ENCODE results near the gene ARFGAP2.

DNA sequence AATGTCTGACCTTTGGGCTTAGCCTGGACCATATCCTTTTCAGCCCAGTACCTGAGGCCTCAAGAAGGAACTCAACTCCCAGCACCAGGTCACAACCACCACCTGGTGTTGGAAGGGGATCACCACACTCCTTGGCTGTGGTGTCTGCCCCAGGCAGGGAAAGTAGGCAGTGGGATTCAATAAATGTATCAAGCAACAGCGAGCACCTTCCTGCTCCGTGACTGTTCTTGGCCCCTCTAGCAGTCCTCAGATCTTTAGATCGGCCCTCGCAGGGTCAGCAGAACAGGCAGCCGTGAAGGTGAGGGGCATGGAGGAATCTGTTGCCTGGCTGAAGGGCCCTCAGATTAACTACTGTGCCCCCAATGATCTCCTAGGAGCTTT is 15.9 kb downstream of the ARFGAP2 start:
- TF ChIP-seq, protein P1, sequence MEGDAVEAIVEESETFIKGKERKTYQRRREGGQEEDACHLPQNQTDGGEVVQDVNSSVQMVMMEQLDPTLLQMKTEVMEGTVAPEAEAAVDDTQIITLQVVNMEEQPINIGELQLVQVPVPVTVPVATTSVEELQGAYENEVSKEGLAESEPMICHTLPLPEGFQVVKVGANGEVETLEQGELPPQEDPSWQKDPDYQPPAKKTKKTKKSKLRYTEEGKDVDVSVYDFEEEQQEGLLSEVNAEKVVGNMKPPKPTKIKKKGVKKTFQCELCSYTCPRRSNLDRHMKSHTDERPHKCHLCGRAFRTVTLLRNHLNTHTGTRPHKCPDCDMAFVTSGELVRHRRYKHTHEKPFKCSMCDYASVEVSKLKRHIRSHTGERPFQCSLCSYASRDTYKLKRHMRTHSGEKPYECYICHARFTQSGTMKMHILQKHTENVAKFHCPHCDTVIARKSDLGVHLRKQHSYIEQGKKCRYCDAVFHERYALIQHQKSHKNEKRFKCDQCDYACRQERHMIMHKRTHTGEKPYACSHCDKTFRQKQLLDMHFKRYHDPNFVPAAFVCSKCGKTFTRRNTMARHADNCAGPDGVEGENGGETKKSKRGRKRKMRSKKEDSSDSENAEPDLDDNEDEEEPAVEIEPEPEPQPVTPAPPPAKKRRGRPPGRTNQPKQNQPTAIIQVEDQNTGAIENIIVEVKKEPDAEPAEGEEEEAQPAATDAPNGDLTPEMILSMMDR (IDR thresholded peaks at IDR 0.05; ENCODE audit: control extremely low read depth in 1 of 3, insufficient read depth in 1 of 3, low read depth in 1 of 3, low read length in 3 of 3): peak in 1 of 3 experiments; percentile 22; a peak in 1 of 4 replicates
- TF ChIP-seq HDAC6 (IDR thresholded peaks at IDR 0.05; ENCODE audit: low read depth, low read length): no peak
- TF ChIP-seq RFX5 (IDR thresholded peaks at IDR 0.05; ENCODE audit: borderline replicate concordance, low read depth, low read length): no peak
- no peak for TF ChIP-seq PHF8 (conservative IDR thresholded peaks at IDR 0.05; ENCODE audit: low read depth, low read length)
- no peak for TF ChIP-seq E2F6 (IDR thresholded peaks at IDR 0.05)
- TF ChIP-seq EZH2 (IDR thresholded peaks at IDR 0.05; ENCODE audit: low read depth, low read length, severe bottlenecking): no peak
- no peak for TF ChIP-seq SP1 (IDR thresholded peaks at IDR 0.05; ENCODE audit: low read depth, low read length)
- TF ChIP-seq RAD21 (IDR thresholded peaks at IDR 0.05 in 1 of 2, conservative IDR thresholded peaks at IDR 0.05 in 1 of 2; ENCODE audit: low read depth in 2 of 2, low read length in 2 of 2): no peak
- no peak for TF ChIP-seq GTF2F1 (IDR thresholded peaks at IDR 0.05; ENCODE audit: borderline replicate concordance, low read depth, low read length)
- no peak for TF ChIP-seq CHD2 (IDR thresholded peaks at IDR 0.05; ENCODE audit: low read length)
- no peak for TF ChIP-seq EP300 (IDR thresholded peaks at IDR 0.05; ENCODE audit: borderline replicate concordance in 1 of 2, low read depth in 2 of 2, low read length in 2 of 2)
- no peak for TF ChIP-seq EGR1 (IDR thresholded peaks at IDR 0.05; ENCODE audit: borderline replicate concordance, low read depth, low read length)
